ENCODE measurements around the gene MAGEA8. TPM values are rescaled to one million over a fixed set of nuclear protein-coding genes. Genes with fewer than 3 reads are reported as not detected.
"Not testable (repeated sequence)": the region's sequence is repeated elsewhere in the genome, so short reads cannot be mapped to it uniquely, and the experiment has no call there.

Gene MAGEA8
- total and polyA plus RNA-seq, 9 of the 15 experiments (the other 6 are each of a cell fraction or from before 2014, with no cell fraction given): 0.49 to 4.6 (median 1.9) TPM

DNA sequence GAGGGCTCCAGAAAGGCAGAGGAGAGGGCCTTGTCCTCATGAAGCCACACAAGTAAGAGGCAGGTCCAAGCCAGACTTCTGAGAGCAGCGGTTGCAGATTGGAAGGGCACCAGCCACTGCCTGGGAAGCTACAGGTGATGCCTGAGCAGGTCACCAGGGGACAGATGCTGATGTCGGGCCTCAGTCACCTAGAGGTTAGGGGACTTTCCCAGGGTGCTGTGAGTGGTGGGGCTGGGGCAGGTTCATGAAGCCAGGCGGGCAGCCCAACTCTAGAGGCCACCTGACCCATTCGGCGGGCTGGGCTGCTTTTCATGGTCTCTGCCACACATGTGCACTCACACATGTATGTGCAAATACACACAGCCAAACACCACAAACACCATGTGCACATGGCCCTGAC lies 52.0 kb downstream of the MAGEA8 start:
- H3K4me1 ChIP-seq (replicated peaks in 1 of 2; ENCODE audit: control insufficient read depth in 2 of 2, insufficient read depth in 2 of 2, low read length in 2 of 2); FAIRE-seq; CTCF ChIA-PET (ENCODE audit: low intra/inter-chr PET ratio); H2AFZ ChIP-seq (ENCODE audit: low read depth, low read length); POLR2A ChIA-PET; H4K20me1 ChIP-seq (replicated peaks; ENCODE audit: control insufficient read depth, insufficient read depth, low read length); in situ Hi-C loops (cut with MboI); BruUV-seq (replicated peaks); H3K4me3 ChIP-seq; H3K4me2 ChIP-seq (ENCODE audit: insufficient read depth, low read length); H3K36me3 ChIP-seq (ENCODE audit: control insufficient read depth, insufficient read depth, low read length); H3K79me2 ChIP-seq (ENCODE audit: control insufficient read depth, insufficient read depth, low read length); DNase-seq (ENCODE audit: extremely low read depth in 1 of 4, low spot score in 3 of 4); H3K9me1 ChIP-seq (ENCODE audit: control insufficient read depth, insufficient read depth, low read length); intact Hi-C loops (cut with micrococcal nuclease); ATAC-seq; H3K27ac ChIP-seq (ENCODE audit: extremely low read depth, low read depth, low read length); H3K27me3 ChIP-seq (ENCODE audit: control insufficient read depth in 2 of 2, insufficient read depth in 2 of 2, low read length in 2 of 2); H3K9me3 ChIP-seq (replicated peaks; ENCODE audit: control insufficient read depth, insufficient read depth, low read depth, low read length); H3K9ac ChIP-seq (ENCODE audit: insufficient read depth in 1 of 2, low read depth in 2 of 2, low read length in 2 of 2): not testable (repeated sequence)
- WGBS (ENCODE audit: insufficient coverage, low coverage, missing lambda C conversion rate): no CpG with 5 or more reads among the region's 5 CpGs

DNA sequence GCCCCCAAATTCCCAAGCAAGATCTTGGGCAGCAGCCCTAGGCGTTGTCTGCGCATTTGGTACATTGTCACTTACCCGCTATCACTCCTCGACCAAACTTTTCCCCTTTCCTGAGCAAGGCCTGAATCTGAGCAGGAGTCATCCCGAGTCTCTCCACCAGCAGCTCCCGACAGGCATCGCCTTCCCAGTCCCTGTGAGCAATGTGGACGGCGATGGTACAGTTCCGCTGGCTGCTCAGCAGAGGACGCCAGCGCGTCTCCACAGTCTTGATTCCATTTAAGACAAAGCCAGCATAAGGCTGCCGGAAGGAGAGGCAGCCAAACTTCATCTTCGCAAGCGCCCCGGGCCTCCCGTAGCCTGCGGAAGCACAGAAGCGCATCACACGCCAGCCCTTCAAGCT lies 52.6 kb downstream of the MAGEA8 start:
- CTCF ChIA-PET (ENCODE audit: low intra/inter-chr PET ratio); H3K9ac ChIP-seq (ENCODE audit: insufficient read depth in 1 of 2, low read depth in 2 of 2, low read length in 2 of 2); ATAC-seq; H3K36me3 ChIP-seq (ENCODE audit: control insufficient read depth, insufficient read depth, low read length); BruUV-seq (replicated peaks); DNase-seq (ENCODE audit: extremely low read depth in 1 of 4, low spot score in 3 of 4); intact Hi-C loops (cut with micrococcal nuclease); H3K4me1 ChIP-seq (replicated peaks in 1 of 2; ENCODE audit: control insufficient read depth in 2 of 2, insufficient read depth in 2 of 2, low read length in 2 of 2); in situ Hi-C loops (cut with MboI); H3K9me1 ChIP-seq (ENCODE audit: control insufficient read depth, insufficient read depth, low read length); H3K9me3 ChIP-seq (replicated peaks; ENCODE audit: control insufficient read depth, insufficient read depth, low read depth, low read length); POLR2A ChIA-PET; FAIRE-seq; H3K27me3 ChIP-seq (ENCODE audit: control insufficient read depth in 2 of 2, insufficient read depth in 2 of 2, low read length in 2 of 2); H3K4me2 ChIP-seq (ENCODE audit: insufficient read depth, low read length); H3K27ac ChIP-seq (ENCODE audit: extremely low read depth, low read depth, low read length); H2AFZ ChIP-seq (ENCODE audit: low read depth, low read length); H4K20me1 ChIP-seq (replicated peaks; ENCODE audit: control insufficient read depth, insufficient read depth, low read length); H3K4me3 ChIP-seq: not testable (repeated sequence)
- peaks cover 13% of the 10 kb centered on the region for H3K79me2 ChIP-seq (ENCODE audit: control insufficient read depth, insufficient read depth, low read length)
- 89% methylated on average over 6 of the region's 21 CpGs for WGBS (ENCODE audit: insufficient coverage, low coverage, missing lambda C conversion rate)

Other genes with a start within 250 kb of the MAGEA8 start
- gene TMEM185A, start 249.4 kb upstream of the MAGEA8 start, total RNA-seq (2014; rRNA removed): 2.1 and 4.2 TPM in 2 replicates
- 4.5 and 4.8 TPM in 2 replicates for gene TMEM185A, start 249.4 kb upstream of the MAGEA8 start, total RNA-seq (2014; rRNA removed; fragmentation: Illumina TruSeq; extraction: Trizol)
- gene TMEM185A, start 249.4 kb upstream of the MAGEA8 start, total RNA-seq (2015; rRNA removed; fragmentation: Illumina TruSeq; extraction: Trizol): 3.7 and 5.9 TPM in 2 replicates
- 6.8 and 8.8 TPM in 2 replicates for gene TMEM185A, start 249.4 kb upstream of the MAGEA8 start, total RNA-seq (2021)
- gene TMEM185A, start 249.4 kb upstream of the MAGEA8 start, polyA plus RNA-seq (2011; rRNA removed): 12.6 and 13.7 TPM in 2 replicates
- 5.4 and 5.8 TPM in 2 replicates for gene TMEM185A, start 249.4 kb upstream of the MAGEA8 start, polyA plus RNA-seq (2014; fragmentation: Illumina TruSeq; extraction: Trizol)
- gene TMEM185A, start 249.4 kb upstream of the MAGEA8 start, polyA plus RNA-seq (2014; fragmentation: Nextera tagmentation; extraction: Ambion mirVana): 1 to 10 TPM in 1 of 2 experiments, under 1 TPM in 1; 0.97 to 1.7 TPM
- 5.7 and 6.4 TPM in 2 replicates for gene TMEM185A, start 249.4 kb upstream of the MAGEA8 start, polyA plus RNA-seq (2014; rRNA removed)
- not detected in 2 replicates for gene MAGEA11, start 169.1 kb upstream of the MAGEA8 start, total RNA-seq (2014; rRNA removed)
- not detected in 2 replicates for gene MAGEA11, start 169.1 kb upstream of the MAGEA8 start, total RNA-seq (2014; rRNA removed; fragmentation: Illumina TruSeq; extraction: Trizol)
- gene MAGEA11, start 169.1 kb upstream of the MAGEA8 start, total RNA-seq (2015; rRNA removed; fragmentation: Illumina TruSeq; extraction: Trizol): not detected in 2 replicates
- gene MAGEA11, start 169.1 kb upstream of the MAGEA8 start, total RNA-seq (2021): 0.11 TPM in 1 of 2 replicates, not detected in the other
- 0.11 and 0.18 TPM in 2 replicates for gene MAGEA11, start 169.1 kb upstream of the MAGEA8 start, polyA plus RNA-seq (2011; rRNA removed)
- gene MAGEA11, start 169.1 kb upstream of the MAGEA8 start, polyA plus RNA-seq (2014; fragmentation: Illumina TruSeq; extraction: Trizol): not detected in 2 replicates
- gene MAGEA11, start 169.1 kb upstream of the MAGEA8 start, polyA plus RNA-seq (2014; fragmentation: Nextera tagmentation; extraction: Ambion mirVana): under 1 TPM in 1 of 2 experiments, not detected in 1; 0.04 TPM
- not detected in 2 replicates for gene MAGEA11, start 169.1 kb upstream of the MAGEA8 start, polyA plus RNA-seq (2014; rRNA removed)
- not detected in 2 replicates for gene HSFX1, start 107.1 kb upstream of the MAGEA8 start, total RNA-seq (2014; rRNA removed)
- not detected in 2 replicates for gene HSFX1, start 107.1 kb upstream of the MAGEA8 start, total RNA-seq (2014; rRNA removed; fragmentation: Illumina TruSeq; extraction: Trizol)
- not detected in 2 replicates for gene HSFX1, start 107.1 kb upstream of the MAGEA8 start, total RNA-seq (2015; rRNA removed; fragmentation: Illumina TruSeq; extraction: Trizol)
- gene HSFX1, start 107.1 kb upstream of the MAGEA8 start, total RNA-seq (2021): not detected in 2 replicates
- gene HSFX1, start 107.1 kb upstream of the MAGEA8 start, polyA plus RNA-seq (2011; rRNA removed): 0.10 and 0.14 TPM in 2 replicates
- gene HSFX1, start 107.1 kb upstream of the MAGEA8 start, polyA plus RNA-seq (2014; fragmentation: Illumina TruSeq; extraction: Trizol): not detected in 2 replicates
- not detected for gene HSFX1, start 107.1 kb upstream of the MAGEA8 start, polyA plus RNA-seq (2014; fragmentation: Nextera tagmentation; extraction: Ambion mirVana)
- gene HSFX1, start 107.1 kb upstream of the MAGEA8 start, polyA plus RNA-seq (2014; rRNA removed): not detected in 2 replicates
- gene MAGEA9, start 99.3 kb upstream of the MAGEA8 start, total RNA-seq (2014; rRNA removed): 1.0 TPM in 1 of 2 replicates, not detected in the other
- gene MAGEA9, start 99.3 kb upstream of the MAGEA8 start, total RNA-seq (2014; rRNA removed; fragmentation: Illumina TruSeq; extraction: Trizol): not detected in 2 replicates
- 0.49 TPM in 1 of 2 replicates, not detected in the other for gene MAGEA9, start 99.3 kb upstream of the MAGEA8 start, total RNA-seq (2015; rRNA removed; fragmentation: Illumina TruSeq; extraction: Trizol)
- gene MAGEA9, start 99.3 kb upstream of the MAGEA8 start, total RNA-seq (2021): not detected in 2 replicates
- 0.17 TPM in 1 of 2 replicates, not detected in the other for gene MAGEA9, start 99.3 kb upstream of the MAGEA8 start, polyA plus RNA-seq (2011; rRNA removed)
- 0.44 TPM in 1 of 2 replicates, not detected in the other for gene MAGEA9, start 99.3 kb upstream of the MAGEA8 start, polyA plus RNA-seq (2014; fragmentation: Illumina TruSeq; extraction: Trizol)
- under 1 TPM; 0.08 to 0.25 TPM for gene MAGEA9, start 99.3 kb upstream of the MAGEA8 start, polyA plus RNA-seq (2014; fragmentation: Nextera tagmentation; extraction: Ambion mirVana)
- gene MAGEA9, start 99.3 kb upstream of the MAGEA8 start, polyA plus RNA-seq (2014; rRNA removed): 0.53 and 0.65 TPM in 2 replicates
- gene HSFX4, start 48.4 kb downstream of the MAGEA8 start, total RNA-seq (2014; rRNA removed): 0.14 TPM in 1 of 2 replicates, not detected in the other
- gene HSFX4, start 48.4 kb downstream of the MAGEA8 start, total RNA-seq (2014; rRNA removed; fragmentation: Illumina TruSeq; extraction: Trizol): not detected in 2 replicates
- not detected in 2 replicates for gene HSFX4, start 48.4 kb downstream of the MAGEA8 start, total RNA-seq (2015; rRNA removed; fragmentation: Illumina TruSeq; extraction: Trizol)
- gene HSFX4, start 48.4 kb downstream of the MAGEA8 start, total RNA-seq (2021): not detected in 2 replicates
- not detected in 2 replicates for gene HSFX4, start 48.4 kb downstream of the MAGEA8 start, polyA plus RNA-seq (2011; rRNA removed)
- not detected in 2 replicates for gene HSFX4, start 48.4 kb downstream of the MAGEA8 start, polyA plus RNA-seq (2014; fragmentation: Illumina TruSeq; extraction: Trizol)
- gene HSFX4, start 48.4 kb downstream of the MAGEA8 start, polyA plus RNA-seq (2014; fragmentation: Nextera tagmentation; extraction: Ambion mirVana): under 1 TPM; 0.10 to 0.24 TPM
- not detected in 2 replicates for gene HSFX4, start 48.4 kb downstream of the MAGEA8 start, polyA plus RNA-seq (2014; rRNA removed)
- gene EOLA2, start 57.3 kb downstream of the MAGEA8 start, total RNA-seq (2014; rRNA removed): 47.0 and 48.8 TPM in 2 replicates
- 22.4 and 27.7 TPM in 2 replicates for gene EOLA2, start 57.3 kb downstream of the MAGEA8 start, total RNA-seq (2014; rRNA removed; fragmentation: Illumina TruSeq; extraction: Trizol)
- 27.6 and 29.1 TPM in 2 replicates for gene EOLA2, start 57.3 kb downstream of the MAGEA8 start, total RNA-seq (2015; rRNA removed; fragmentation: Illumina TruSeq; extraction: Trizol)
- 47.7 and 51.5 TPM in 2 replicates for gene EOLA2, start 57.3 kb downstream of the MAGEA8 start, total RNA-seq (2021)
- gene EOLA2, start 57.3 kb downstream of the MAGEA8 start, polyA plus RNA-seq (2011; rRNA removed): 50.8 and 61.5 TPM in 2 replicates
- 44.3 and 48.8 TPM in 2 replicates for gene EOLA2, start 57.3 kb downstream of the MAGEA8 start, polyA plus RNA-seq (2014; fragmentation: Illumina TruSeq; extraction: Trizol)
- 10 to 100 TPM; 33.7 to 44.1 TPM for gene EOLA2, start 57.3 kb downstream of the MAGEA8 start, polyA plus RNA-seq (2014; fragmentation: Nextera tagmentation; extraction: Ambion mirVana)
- 52.2 and 52.9 TPM in 2 replicates for gene EOLA2, start 57.3 kb downstream of the MAGEA8 start, polyA plus RNA-seq (2014; rRNA removed)

Data from K562 (cell line).